ENCODE results near the gene OCIAD2. TPM values are rescaled to one million over a fixed set of nuclear protein-coding genes. Genes with fewer than 3 reads are reported as not detected.

The OCIAD2 gene
- total and polyA plus RNA-seq, 10 donors: 13.5 to 58.4 (median 19.1) TPM

DNA sequence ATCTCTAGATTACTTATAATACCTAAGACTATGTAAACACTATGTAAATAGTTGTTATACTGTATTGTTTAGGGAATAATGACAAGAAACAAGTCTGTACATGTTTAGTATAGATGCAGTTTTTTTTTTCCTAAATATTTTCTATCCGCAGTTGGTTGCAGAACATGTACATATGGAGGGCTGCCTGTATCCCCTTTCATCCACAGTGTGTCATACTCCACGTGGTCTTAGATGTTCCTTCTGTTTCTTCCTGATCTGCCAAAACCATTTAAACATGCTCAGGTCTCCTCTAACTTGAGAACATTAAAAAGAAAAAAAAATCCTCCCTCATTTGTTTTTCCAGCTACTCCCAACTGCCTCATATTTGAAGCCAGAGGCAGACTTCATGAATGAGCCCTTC lies 61.7 kb downstream of the OCIAD2 start:
- no peak for TF ChIP-seq POLR2A (IDR thresholded peaks at IDR 0.05)
- TF ChIP-seq, protein P1, sequence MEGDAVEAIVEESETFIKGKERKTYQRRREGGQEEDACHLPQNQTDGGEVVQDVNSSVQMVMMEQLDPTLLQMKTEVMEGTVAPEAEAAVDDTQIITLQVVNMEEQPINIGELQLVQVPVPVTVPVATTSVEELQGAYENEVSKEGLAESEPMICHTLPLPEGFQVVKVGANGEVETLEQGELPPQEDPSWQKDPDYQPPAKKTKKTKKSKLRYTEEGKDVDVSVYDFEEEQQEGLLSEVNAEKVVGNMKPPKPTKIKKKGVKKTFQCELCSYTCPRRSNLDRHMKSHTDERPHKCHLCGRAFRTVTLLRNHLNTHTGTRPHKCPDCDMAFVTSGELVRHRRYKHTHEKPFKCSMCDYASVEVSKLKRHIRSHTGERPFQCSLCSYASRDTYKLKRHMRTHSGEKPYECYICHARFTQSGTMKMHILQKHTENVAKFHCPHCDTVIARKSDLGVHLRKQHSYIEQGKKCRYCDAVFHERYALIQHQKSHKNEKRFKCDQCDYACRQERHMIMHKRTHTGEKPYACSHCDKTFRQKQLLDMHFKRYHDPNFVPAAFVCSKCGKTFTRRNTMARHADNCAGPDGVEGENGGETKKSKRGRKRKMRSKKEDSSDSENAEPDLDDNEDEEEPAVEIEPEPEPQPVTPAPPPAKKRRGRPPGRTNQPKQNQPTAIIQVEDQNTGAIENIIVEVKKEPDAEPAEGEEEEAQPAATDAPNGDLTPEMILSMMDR (IDR thresholded peaks at IDR 0.05 in 8 of 11, conservative IDR thresholded peaks at IDR 0.05 in 3 of 11): no peak
- TF ChIP-seq POLR2AphosphoS5 (IDR thresholded peaks at IDR 0.05): no peak
- intact Hi-C loops (cut with DNase I; ENCODE audit: low total_unique reads): no loop called here

DNA sequence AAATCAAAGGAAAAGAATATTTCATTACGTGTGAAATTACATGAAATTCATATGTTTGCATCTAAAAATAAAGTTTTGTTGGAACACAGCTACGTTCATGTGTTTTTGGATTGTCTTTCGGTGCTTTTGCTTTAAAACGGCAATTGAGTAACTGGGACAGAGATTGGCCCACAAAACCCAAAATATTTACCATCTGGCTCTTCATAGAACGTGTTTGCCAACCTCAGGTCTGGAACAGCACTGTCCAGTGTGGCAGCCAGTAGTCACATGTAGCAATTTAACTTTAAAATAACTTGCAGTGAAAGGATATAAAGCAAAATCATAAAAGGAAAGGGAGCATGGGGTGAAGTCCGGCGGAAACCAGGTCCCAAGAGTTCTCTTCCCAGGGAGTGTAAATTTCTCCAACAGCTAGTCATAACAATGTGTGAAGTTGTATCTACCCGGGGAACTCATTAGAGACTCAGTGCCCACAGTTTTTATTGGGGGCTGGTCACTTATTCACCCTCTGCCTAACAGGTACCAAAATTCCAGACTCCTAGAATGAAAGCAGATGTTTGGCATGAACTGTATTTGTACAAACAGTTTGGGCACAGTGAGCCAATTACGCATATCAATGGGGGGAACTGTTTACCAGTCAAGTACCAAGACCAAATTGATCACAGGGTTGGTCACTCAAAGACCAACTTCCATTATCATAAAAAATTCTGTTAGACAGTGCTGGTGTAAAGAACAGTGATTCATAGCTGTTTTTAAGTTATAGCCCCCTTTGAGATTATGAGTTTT lies 65.3 kb downstream of the OCIAD2 start:
- intact Hi-C loops (cut with DNase I; ENCODE audit: low total_unique reads): no loop called here
- H3K36me3 ChIP-seq: peaks cover 0 to 100% (median 55%) of the 10 kb centered on the region in 6 donors
- DNase-seq: no peak
- TF ChIP-seq, protein P1 (IDR thresholded peaks at IDR 0.05 in 8 of 11, conservative IDR thresholded peaks at IDR 0.05 in 3 of 11): no peak
- TF ChIP-seq POLR2A (IDR thresholded peaks at IDR 0.05) (no peak), POLR2AphosphoS5 (IDR thresholded peaks at IDR 0.05) (no peak)
- no peaks in the 10 kb centered on the region for H3K27me3 ChIP-seq (replicated peaks in 1 of 7)
- WGBS, 5 donors: 94 to 98% (median 96%) methylated on average over 9 of the region's 9 CpGs
- no peak overlapping the region for H3K4me3 ChIP-seq
- peaks cover 0 to 6% (median 0%) of the 10 kb centered on the region in 6 donors for H3K4me1 ChIP-seq
- no peaks in the 10 kb centered on the region for H3K9me3 ChIP-seq
- no peak overlapping the region for H3K27ac ChIP-seq

More for the DNA sequence above, 61.7 kb downstream of the OCIAD2 start:
- DNase-seq: no peak
- Histone ChIP-seq H3K9me3 (peaks cover 0 to 5% (median 0%) of the 10 kb centered on the region in 8 donors), H3K4me1 (peaks cover 0 to 3% (median 0%) of the 10 kb centered on the region in 6 donors), H3K27me3 (replicated peaks in 1 of 7) (no peaks in the 10 kb centered on the region), H3K36me3 (peaks cover 0 to 100% (median 55%) of the 10 kb centered on the region in 6 donors), H3K4me3 (no peak overlapping the region), H3K27ac (no peak overlapping the region)
- 89 to 97% (median 91%) methylated on average over 2 of the region's 2 CpGs for WGBS, 5 donors

DNA sequence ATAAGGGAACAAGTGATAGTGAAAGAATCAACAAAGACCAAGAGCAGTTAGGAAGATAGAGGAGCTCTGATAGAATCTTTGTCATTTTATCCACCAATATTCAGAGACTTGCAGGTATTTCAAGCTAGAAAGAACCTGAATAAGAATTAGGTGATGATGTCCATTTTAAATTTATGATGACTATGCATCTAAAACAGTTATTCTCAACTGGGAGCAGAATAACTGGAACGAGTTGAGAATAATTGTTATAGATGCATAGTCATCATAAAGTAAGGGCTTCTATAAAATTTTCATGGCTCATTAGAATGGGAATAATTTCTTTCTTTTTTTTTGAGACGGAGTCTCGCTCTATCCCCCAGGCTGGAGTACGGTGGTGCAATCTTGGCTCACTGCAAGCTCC lies 69.9 kb downstream of the OCIAD2 start:
- WGBS, 5 donors: 92 to 99% (median 95%) methylated on average over 4 of the region's 4 CpGs
- no peak for DNase-seq
- no peak overlapping the region for H3K27ac ChIP-seq
- no peak for TF ChIP-seq POLR2AphosphoS5 (IDR thresholded peaks at IDR 0.05)
- TF ChIP-seq, protein P1 (IDR thresholded peaks at IDR 0.05 in 8 of 11, conservative IDR thresholded peaks at IDR 0.05 in 3 of 11): no peak
- no peak for TF ChIP-seq POLR2A (IDR thresholded peaks at IDR 0.05)
- no peaks in the 10 kb centered on the region for H3K9me3 ChIP-seq
- no peak overlapping the region for H3K4me3 ChIP-seq
- peaks cover 0 to 91% (median 54%) of the 10 kb centered on the region in 6 donors for H3K36me3 ChIP-seq
- peaks cover 6 to 37% (median 20%) of the 10 kb centered on the region in 6 donors for H3K4me1 ChIP-seq
- no peaks in the 10 kb centered on the region for H3K27me3 ChIP-seq (replicated peaks in 1 of 7)
- intact Hi-C loops (cut with DNase I; ENCODE audit: low total_unique reads): loop anchor here (10.0 kb wide), 1 partner anchor 52 kb away; the partner anchor contains the start of gene FRYL

Small RNA genes lying within 50 kb of the gene (small RNA-seq; reads per million reads assigned to genes)
- gene AC020593.1 (0 reads per million in 4 donors), gene RNU6-158P (0 reads per million in 4 donors)

Other genes starting within 250 kb of the OCIAD2 start
- gene FRYL, start 126.5 kb downstream of the OCIAD2 start, total RNA-seq: 100 to 1,000 TPM in 4 of 7 donors, 10 to 100 TPM in 3; 88.7 to 118 (median 101) TPM
- 10 to 100 TPM; 14.2 to 16.1 (median 14.6) TPM for gene FRYL, start 126.5 kb downstream of the OCIAD2 start, polyA plus RNA-seq
- 100 to 1,000 TPM in 3 of 7 donors, 10 to 100 TPM in 4; 86.7 to 114 (median 99.2) TPM for gene OCIAD1, start 75.7 kb downstream of the OCIAD2 start, total RNA-seq
- gene OCIAD1, start 75.7 kb downstream of the OCIAD2 start, polyA plus RNA-seq: 100 to 1,000 TPM in 1 of 3 donors, 10 to 100 TPM in 2; 94.8 to 104 (median 98.1) TPM
- gene CWH43, start 79.5 kb upstream of the OCIAD2 start, total RNA-seq: not detected
- not detected for gene CWH43, start 79.5 kb upstream of the OCIAD2 start, polyA plus RNA-seq